ENCODE data around the gene PTGER4.
"Not testable (repeated sequence)": the region's sequence is repeated elsewhere in the genome, so short reads cannot be mapped to it uniquely, and the experiment has no call there.

Gene PTGER4

DNA sequence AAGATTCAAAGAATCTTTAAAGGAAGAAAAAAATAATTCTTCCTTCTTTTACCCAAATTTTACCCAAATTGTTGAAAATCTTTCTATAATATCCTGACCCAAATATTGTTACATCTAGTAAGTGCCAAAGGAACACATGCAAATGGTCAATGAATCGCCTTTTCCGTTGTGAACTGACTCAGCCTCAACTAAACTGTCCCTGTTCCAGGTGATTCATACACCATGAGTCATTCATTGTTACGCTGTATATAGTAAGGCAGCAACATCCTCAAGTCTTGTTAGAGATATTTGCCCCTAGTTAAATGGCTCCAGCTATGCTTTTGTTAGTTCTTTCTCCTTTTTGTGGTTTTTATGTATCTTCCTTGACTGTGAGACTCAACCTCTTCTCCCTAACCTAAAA, 9.7 kb downstream of the PTGER4 start:
- peak; percentile 83 to 84 for DNase-seq (ENCODE audit: low read depth in 2 of 2)

DNA sequence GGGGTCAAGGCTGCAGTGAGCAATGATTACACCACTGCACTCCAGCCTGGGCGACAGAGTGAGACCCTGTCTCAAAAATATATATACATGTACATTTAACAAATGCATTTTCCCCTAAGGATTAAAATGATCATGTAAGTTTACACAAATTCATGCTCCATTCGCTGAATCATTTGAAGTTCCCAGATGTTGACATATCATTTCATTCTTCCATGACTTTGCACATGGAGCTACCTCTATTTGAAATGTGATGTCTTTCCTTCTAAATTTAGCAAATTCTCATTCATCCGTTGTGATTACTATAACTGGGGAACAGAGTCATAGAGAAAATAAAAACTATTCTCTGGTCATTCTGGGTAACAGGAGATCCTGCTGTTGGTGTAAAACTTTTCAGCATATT, 10.6 kb downstream of the PTGER4 start:
- no peak for DNase-seq (ENCODE audit: low read depth in 2 of 2)

DNA sequence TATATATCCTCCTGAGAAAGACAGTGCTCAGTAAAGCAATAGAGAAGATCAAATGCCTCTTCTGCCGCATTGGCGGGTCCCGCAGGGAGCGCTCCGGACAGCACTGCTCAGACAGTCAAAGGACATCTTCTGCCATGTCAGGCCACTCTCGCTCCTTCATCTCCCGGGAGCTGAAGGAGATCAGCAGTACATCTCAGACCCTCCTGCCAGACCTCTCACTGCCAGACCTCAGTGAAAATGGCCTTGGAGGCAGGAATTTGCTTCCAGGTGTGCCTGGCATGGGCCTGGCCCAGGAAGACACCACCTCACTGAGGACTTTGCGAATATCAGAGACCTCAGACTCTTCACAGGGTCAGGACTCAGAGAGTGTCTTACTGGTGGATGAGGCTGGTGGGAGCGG, 12.2 kb downstream of the PTGER4 start:
- no peak for DNase-seq (ENCODE audit: low read depth in 2 of 2)

DNA sequence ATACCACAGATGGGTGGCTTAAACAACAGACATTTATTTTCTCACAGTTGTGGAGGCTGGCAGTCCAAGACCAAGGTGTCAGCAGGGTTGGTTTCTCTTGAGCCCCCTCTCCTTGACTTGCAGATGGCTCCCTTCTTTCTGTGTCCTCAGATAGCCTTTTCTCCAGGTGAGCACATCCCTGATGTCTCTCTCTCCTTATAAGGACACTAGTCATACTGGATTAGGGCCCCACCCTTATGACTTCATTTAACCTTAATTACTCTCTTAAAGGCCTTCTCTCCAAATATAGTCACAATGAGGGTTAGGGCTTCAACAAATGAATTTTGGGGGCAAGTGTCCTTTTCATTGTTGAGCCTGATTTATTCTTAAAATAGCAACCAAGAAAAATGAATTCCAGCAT, 14.7 kb downstream of the PTGER4 start:
- DNase-seq (ENCODE audit: low read depth in 2 of 2) = no peak

DNA sequence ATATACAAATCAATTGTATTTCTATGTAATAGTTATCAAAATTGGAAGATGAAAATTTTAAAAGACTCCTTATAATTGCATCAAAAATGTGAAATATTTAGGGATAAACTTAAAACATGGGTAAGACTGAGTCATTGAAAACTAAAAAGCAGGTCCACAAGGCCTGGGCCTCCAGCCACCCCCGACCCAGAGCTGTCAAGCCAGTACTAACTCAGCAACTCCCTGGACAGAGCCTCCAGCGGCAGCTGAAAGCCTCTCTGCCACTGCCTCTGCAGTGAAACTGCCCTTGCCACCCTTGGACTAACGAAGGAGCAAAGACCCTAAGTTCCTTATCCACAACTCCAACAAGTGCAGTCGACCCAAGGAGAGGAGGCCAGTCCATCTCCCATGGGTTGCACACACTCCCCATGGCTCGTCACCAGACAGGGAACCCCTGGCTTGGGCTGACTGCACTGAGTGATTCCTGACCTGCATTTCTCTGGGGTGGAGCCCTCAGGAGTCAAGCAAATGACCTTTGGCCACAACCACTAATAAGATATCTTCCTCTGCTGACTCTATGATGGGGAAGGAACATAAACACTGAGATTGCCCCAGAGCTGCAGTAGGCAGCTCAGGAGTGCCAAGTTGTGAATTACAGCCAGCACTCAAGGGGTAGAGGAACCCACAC, 20.5 kb downstream of the PTGER4 start:
- no peak for DNase-seq (ENCODE audit: low read depth in 2 of 2)

DNA sequence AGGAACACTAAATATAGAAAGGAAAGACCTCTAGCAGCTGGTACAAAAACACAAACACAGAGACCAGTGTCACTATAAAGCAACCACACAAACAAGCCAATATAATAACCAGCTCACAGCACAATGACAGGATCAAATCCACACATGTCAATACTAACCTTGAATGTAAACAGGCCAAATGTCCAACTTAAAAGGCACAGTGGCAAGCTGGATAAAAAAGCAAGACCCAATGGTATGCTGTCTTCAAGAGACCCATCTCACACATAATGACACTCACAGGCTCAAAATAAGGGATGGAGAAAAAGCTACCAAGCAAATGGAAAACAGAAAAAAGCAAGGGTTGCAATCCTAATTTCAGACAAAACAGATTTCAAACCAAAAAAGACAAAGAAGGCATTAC, 22.3 kb downstream of the PTGER4 start:
- not testable (repeated sequence) for DNase-seq (ENCODE audit: low read depth in 2 of 2)

DNA sequence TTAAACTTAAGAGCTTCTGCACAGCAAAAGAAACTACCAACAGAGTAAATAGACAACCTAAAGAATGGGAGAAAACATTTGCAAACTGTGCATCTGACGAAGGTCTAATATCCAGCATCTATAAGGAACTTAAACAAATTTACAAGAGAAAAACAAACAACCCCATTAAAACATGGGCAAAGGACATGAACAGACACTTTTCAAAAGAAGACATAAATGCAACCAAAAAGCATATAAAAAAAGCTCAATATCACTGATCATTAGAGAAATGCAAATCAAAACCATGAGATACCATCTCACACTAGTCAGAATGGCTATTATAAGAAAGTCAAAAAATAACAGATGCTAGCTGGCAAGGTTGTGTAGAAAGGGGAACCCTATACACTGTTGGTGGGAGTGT, 25.8 kb downstream of the PTGER4 start:
- not testable (repeated sequence) for DNase-seq (ENCODE audit: low read depth in 2 of 2)

DNA sequence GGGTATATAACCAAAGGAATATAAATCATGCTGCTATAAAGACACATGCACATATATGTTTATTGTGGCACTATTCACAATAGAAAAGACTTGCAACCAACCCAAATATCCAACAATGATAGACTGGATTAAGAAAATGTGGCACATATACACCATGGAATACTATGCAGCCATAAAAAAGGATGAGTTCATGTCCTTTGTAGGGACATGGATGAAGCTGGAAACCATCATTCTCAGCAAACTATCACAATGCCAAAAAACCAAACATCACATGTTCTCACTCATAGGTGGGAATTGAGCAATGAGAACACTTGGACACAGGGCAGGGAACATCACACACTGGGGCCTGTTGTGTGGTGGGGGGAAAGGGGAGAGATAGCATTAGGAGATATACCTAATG, 30.9 kb downstream of the PTGER4 start:
- not testable (repeated sequence) for DNase-seq (ENCODE audit: low read depth in 2 of 2)

DNA sequence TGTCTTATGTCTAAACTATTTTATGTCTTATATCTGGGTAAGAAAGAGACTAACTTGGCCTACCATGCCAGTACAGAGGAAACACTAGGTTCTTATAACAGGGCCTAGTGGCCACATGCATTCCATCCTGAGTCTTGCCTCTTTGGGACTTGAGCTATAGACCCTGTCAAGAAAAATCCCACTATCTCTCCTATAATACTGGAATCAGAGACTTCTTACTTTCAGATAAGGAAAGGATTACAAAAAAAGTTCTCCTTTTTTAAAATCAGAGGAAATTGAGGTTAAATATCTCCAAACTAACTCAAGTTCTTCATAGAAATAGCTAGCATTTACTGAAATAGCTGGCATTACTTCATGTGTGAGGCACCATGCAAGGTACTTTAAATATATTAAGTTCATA, 34.3 kb downstream of the PTGER4 start:
- DNase-seq (ENCODE audit: low read depth in 2 of 2) = no peak

DNA sequence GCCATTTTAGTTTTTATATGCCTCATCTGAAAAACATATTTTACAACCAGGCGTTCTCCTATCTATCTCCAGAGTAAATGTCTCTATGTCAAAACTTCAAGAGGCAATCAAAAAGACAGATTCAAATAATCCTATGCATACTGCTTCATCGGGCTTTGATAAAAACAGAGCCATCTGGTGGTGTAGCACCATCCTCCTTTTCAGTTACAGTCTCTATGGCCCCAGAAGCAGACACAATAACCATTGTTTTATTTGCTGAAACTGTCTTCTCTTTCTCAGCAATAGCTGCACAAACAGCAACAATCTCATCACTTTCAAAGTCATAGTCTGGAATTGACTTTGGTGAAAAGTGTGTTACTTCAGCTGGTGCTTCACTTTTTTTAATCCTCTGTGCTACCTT, 36.3 kb downstream of the PTGER4 start:
- no peak for DNase-seq (ENCODE audit: low read depth in 2 of 2)

DNA sequence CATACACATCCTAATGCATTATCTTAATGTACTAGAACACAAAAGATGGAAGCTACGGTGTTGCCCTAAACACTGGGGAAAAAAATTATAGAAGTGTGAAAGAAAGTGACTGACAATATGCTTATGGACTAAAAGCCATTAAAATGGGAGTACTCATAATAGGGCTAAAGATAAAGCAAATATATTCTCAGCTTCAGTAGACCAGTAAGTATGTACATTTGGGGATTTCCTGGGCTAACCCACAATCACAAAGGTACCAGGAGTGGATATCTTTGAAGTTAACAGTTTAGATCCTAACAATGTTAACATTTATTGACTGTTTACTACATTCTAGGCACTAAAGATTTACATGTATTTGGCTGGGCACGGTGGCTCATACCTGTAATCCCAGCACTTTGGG, 36.9 kb downstream of the PTGER4 start:
- DNase-seq (ENCODE audit: low read depth in 2 of 2) = no peak

DNA sequence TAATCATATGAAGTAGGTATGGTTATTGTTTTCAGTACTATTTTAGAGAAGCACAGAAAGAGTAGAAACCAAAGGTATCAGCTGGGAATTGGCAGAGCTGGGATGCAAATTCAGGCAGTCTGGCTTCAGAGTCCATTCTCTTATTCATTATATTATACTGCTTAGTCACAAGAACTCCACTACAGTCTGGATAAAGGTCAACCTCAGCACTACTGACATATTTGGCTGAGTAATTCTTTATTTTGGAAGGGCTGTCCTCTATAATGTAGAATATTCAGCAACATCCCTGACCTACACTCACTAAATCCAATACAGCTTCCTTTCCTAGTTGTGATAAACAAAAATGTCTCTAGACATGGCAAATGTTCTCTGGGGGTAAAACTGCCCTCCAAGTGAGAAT, 37.6 kb downstream of the PTGER4 start:
- no peak for DNase-seq (ENCODE audit: low read depth in 2 of 2)

DNA sequence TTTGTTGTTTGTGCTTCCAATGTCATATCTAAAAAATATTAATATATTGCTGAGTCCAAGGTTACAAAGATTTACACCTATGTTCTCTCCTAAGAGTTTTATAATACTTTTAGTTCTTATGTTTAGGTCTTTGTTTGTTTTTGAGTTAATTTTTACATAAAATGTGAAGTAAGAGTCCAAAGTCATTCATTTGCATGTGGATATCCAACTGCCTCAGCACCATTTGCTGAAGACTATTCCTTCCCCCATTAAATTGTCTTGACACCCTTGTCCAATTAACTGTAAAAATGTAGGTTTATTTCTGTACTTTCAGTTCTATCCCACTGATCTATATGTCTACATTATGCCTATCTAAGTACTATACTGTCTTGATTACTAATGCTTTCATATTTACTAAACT, 40.4 kb downstream of the PTGER4 start:
- DNase-seq (ENCODE audit: low read depth in 2 of 2) = no peak

DNA sequence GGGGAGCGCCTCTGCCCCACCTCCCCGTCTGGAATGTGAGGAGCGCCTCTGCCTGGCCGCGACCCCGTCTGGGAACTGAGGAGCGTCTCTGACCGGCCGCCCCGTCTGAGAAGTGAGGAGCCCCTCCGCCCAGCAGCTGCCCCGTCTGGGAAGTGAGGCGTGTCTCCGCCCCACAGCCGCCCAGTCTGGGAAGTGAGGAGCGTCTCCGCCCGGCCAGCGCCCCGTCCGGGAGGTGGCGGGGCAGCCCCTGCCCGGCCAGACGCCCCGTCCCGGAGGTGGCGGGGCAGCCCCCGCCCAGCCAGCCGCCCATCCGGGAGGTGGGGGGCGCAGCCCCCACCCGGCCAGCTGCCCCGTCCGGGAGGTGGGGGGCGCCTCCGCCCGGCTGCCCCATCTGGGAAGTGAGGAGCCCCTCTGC, 42.8 kb downstream of the PTGER4 start:
- DNase-seq (ENCODE audit: low read depth in 2 of 2) = not testable (repeated sequence)

DNA sequence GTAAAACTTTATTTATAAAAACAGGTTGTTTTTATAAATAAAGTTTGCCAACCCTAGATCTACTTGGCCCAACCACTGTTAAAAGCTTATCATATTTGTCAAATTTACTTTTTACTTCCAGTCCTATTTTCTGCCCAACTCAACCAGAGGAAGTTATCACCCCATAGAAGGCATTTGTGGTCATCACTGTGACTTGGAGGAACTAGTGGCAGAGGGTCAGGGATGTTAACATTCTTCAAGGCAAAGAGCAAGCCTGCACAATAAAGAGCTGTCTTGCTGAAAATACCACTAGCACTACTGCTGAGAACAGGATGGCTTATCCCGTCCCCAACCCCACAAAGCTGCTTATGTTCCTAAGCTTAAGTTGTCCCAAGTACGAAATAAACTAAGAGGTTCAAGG, 53.7 kb downstream of the PTGER4 start:
- DNase-seq (ENCODE audit: low read depth in 2 of 2) = no peak

DNA sequence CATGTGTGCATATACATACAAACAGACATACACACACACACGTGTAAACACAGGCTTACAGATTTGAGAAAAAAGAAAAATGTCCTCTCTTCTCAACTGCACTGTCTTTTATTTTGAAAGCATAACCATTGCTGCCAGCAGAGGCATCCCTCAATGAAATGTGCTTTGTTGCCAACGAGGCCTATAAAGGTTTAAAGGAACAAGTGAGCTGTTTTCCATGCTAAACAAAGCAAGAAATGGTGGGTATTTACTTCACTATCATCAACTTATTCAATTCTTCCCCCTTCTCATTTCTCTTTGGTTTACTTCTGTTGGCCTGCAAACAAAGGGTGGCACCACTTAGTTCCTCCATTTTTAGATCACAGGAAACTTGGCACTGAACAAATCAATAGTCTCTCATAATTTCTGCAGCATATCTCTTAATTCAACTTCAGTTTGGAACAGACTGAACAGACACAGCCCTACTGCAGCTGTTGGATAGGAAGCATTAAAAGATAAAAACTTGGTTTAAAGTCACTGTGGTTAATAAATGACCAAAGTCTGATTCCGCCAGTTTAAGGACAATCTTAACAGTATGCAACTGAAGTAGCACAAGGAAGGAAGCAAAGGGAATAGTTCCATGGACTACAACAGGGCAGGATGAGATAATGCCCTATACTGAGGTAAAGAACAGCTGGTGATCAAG, 54.3 kb downstream of the PTGER4 start:
- no peak for DNase-seq (ENCODE audit: low read depth in 2 of 2)

DNA sequence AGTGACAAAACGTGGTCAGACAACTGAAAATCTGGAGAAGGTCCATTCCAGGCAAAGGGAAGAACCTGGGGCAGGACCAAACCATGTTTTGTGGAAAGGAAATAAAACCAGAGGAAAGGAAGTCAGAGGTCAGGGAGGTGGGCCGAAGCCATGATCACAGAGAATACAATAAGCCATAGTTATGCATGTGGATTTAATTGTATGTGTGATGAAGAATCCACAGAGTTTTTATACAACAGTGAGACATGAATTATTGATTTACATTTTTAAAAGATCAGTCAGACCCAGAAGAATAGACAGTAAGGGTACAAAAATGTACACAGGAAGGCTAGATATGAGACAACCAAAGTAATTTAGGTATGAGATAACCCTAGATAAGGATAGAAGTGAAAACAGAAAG, 55.3 kb downstream of the PTGER4 start:
- peak; percentile 34 to 40 for DNase-seq (ENCODE audit: low read depth in 2 of 2)

DNA sequence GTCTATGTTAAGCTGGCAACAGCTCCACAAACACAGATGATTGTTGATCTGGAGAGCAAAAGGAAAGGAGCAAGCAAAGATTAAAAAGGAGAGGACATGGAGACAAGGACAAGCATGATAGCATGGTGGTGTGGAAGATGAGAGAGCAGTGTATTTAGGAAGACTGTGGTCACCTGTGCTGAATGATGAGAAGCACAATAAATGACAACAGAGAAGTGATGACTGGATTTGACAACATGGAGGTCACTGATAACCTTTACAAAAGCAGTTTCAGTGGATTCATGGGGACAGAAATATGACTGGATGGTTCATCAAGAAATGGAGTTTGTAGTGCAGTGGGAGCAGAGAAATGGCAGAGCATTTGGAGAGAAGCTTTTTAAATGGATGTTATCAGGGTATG, 55.9 kb downstream of the PTGER4 start:
- no peak for DNase-seq (ENCODE audit: low read depth in 2 of 2)

DNA sequence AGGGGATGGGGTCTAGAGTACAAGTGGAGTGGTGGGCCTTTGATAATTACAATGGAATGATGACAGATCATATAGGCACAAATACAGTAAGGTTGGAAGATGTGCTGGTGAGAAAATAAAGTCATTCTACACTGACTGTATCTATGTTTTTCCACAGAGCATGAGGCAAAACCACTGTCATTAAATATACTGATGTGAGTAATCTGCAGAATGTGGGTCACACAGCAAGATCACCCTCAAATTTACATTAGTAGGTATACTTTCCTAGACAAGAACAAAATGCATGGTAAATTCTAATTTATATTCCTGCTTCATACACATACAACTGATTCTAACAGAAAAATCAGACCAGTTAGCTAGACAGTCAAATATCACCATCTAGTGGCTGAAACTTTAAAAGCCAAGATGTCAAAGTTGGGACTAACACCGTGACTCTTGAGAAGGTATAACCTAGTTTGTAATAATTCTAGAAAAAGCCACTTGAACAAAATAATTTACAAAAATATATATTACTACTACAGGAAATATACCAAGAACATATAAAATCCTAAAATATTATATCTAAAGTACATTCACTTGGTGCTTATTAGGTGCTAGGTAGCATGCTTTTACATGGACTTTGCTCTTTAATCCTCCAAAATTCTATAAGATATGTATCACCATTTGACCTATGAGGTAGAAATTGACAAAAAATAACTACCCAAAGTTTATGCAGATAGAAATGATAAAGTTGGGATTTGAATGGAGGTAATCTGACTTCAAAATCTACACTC, 56.6 kb downstream of the PTGER4 start:
- DNase-seq (ENCODE audit: low read depth in 2 of 2) = peak; percentile 40 to 43

DNA sequence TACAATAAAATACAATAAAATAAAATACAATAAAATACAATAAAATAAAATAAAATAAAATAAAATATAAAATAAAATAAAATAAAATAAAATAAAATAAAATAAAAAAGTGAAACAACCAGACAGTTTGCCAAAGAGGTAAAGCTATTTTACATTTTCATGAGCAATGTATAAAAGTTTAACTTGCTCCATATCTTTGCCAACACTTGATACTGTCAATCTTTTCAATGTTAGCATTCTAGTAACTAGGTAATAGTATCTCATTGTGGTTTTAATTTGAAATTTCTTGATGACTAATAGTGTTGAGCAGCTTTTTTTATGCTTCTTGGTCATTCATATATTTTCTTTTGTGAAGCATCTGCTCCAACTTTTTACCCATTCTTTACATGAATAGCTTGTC, 58.8 kb downstream of the PTGER4 start:
- DNase-seq (ENCODE audit: low read depth in 2 of 2) = no peak
